Heart right ventricle (tissue), 16 donors: ENCODE results near the gene YY1. TPM values are rescaled to one million over a fixed set of nuclear protein-coding genes. Genes with fewer than 3 reads are reported as not detected.

Experiments used
- ATAC-seq, 8 donors: fragments of 200-7000 bp; cut with Tn5 transposase; one replicate each; pipeline ENCODE4 v1.9.1; 2020; ENCODE audit warnings: mild to moderate bottlenecking in 8 of 8, moderate library complexity in 8 of 8, moderate number of reproducible peaks in 1 of 8
- DNase-seq, 2 donors: peaks; one replicate each; pipeline ENCODE4 v3.0.0-alpha.2; 2020
- H3K27ac ChIP-seq, 10 donors: fragments of 200-600 bp; sonication (generic) in 2 of 10; one replicate each; pipeline versions ENCODE4 v1.5.0 to v1.8.0; 2020 to 2022; ENCODE audit warnings: mild to moderate bottlenecking in 3 of 10
- H3K27me3 ChIP-seq, 7 donors: fragments of 200-600 bp; one replicate each; pipeline ENCODE4 v1.8.0; 2021 to 2022; ENCODE audit warnings: mild to moderate bottlenecking in 2 of 7
- H3K36me3 ChIP-seq, 9 donors: fragments of 200-600 bp; sonication (generic) in 1 of 9; one replicate each; pipeline versions ENCODE4 v1.5.0 to v1.8.0; 2020 to 2022; ENCODE audit warnings: mild to moderate bottlenecking in 2 of 9
- H3K4me1 ChIP-seq, 9 donors: fragments of 200-600 bp; sonication (generic) in 1 of 9; one replicate each; pipeline versions ENCODE4 v1.5.0 to v1.8.0; 2020 to 2022; ENCODE audit warnings: mild to moderate bottlenecking in 4 of 9
- H3K4me3 ChIP-seq, 10 donors: fragments of 200-600 bp; sonication (generic) in 2 of 10; one replicate each; pipeline versions ENCODE4 v1.5.0 to v1.8.0; 2020 to 2022; ENCODE audit warnings: mild to moderate bottlenecking in 7 of 10, moderate library complexity in 2 of 10
- H3K9me3 ChIP-seq, 11 donors: fragments of 200-600 bp in 10 of 11; sonication (generic) in 2 of 11; one replicate each; pipeline versions ENCODE4 v1.5.0 to v1.8.0; 2013 to 2022; ENCODE audit warnings: mild to moderate bottlenecking in 2 of 11, control low read depth in 1 of 11, moderate library complexity in 1 of 11
- WGBS, 2 donors: extraction: QIAGEN DNeasy Blood & Tissue Kit; methylation state at CpG; one replicate each; pipeline ENCODE4 v1.1.7; 2013; ENCODE audit warnings: inconsistent platforms in 1 of 2; 5-methylcytosine and 5-hydroxymethylcytosine counted together
- intact Hi-C, 10 donors: fragments of 100-400 bp; cut with DNase I; formaldehyde crosslinking; loops; one replicate each; pipeline versions ENCODE4 v1.11.1 to v1.14.2; 2022
- polyA plus RNA-seq, 2 donors: library from polyadenylated mRNA; stranded (reverse); fragments of 200-250 nt; gene quantifications; one replicate each; pipeline ENCODE4 v1.2.3, GENCODE V29; 2013
- total RNA-seq, 10 donors: library from RNA; stranded (reverse); fragmentation: NEBNext Ultra II Directional in 3 of 10; extraction: Animal tissue kit (Norgen Biotek cat#: 25700) in 3 of 10; gene quantifications; one replicate each; pipeline versions ENCODE4 v1.2.1 to v1.2.4, GENCODE V29; 2021 to 2023
- TF ChIP-seq, protein P1 (sequence below), 9 donors: fragments of 200-600 bp; sonication (generic) in 2 of 9; IDR thresholded peaks; one replicate each; pipeline versions ENCODE4 v1.5.0 to v1.8.0; 2021 to 2022; ENCODE audit warnings: antibody characterized with exemption in 9 of 9, mild to moderate bottlenecking in 5 of 9, moderate library complexity in 1 of 9
- donor health status: Arrhythmogenic right ventricular cardiomyopathy.
- donor health status: ischemic (EF 13 %, LVEDD 7.1; RV severe dilation, severe dysfunction).
- donor health status: healthy with polysubstance abuse.
- donor health status: DM: no; HTN: yes; CAD: no.
- donor health status: DM: no; HTN: no; CAD: no.
- donor health status: ischemic (EF 25% LVEDD 6.9; RV normal size, moderate dysfunction).
- donor health status: ischemic (EF 25% LVEDD 5.7; RV mildly dilated, moderate dysfunction).
- donor health status: healthy.
- donor health status: DM: yes; HTN: yes; CAD: no.
- donor health status: Ischemic cardiomyopathy.
- donor health status: ischemic (EF 35%, LVEDD 5.7; RV mildly dilated, moderate dysfunction).
- donor health status: nonischemic (EF 11% LVEDD 7.7; RV severe dilation, severe dysfunction).
- donor health status: DM: yes; HTN: yes; CAD: no.
- donor health status: PGD.
- donor health status: ischemic (EF 29% LVEDD 5.4; RV normal size, mild dysfunction).
- donor health status: nonischemic (EF 23%, LVEDD 6.1; RV moderate dilation, normal function).

The YY1 gene
- total and polyA plus RNA-seq, 12 donors, result 17.6 to 58.3 (median 47.9) TPM

GRCh38 chr14:100237735-100238418 is 1.1 kb upstream of the YY1 start:
- intact Hi-C loops, result loop anchor here in 2 of 10 donors (1.0 to 2.0 kb wide), 2 partner anchors 45 to 138 kb away; partner anchors contain the start of gene WDR25 (in 1 of the 2)
- peak in 3 of 8 donors; percentile 7 to 35 (median 9) for ATAC-seq
- H3K9me3 ChIP-seq, result no peaks in the 10 kb centered on the region

GRCh38 chr14:100239211-100239839 is 381 bp downstream of the YY1 start:
- ATAC-seq, result peak in 2 of 8 donors; percentile 2 to 10
- peaks cover 13 to 63% (median 54%) of the 10 kb centered on the region in 9 donors for H3K4me1 ChIP-seq

More at GRCh38 chr14:100237735-100238418, 1.1 kb upstream of the YY1 start:
- peak; percentile 50 to 70 for DNase-seq
- H3K27me3 ChIP-seq, result no peaks in the 10 kb centered on the region
- peak overlapping the region; percentile 98 to 100 (median 99) for H3K27ac ChIP-seq
- peaks cover 0 to 16% (median 0%) of the 10 kb centered on the region in 9 donors for H3K36me3 ChIP-seq
- peak overlapping the region; percentile 69 to 100 (median 98) for H3K4me3 ChIP-seq
- peaks cover 10 to 49% (median 43%) of the 10 kb centered on the region in 9 donors for H3K4me1 ChIP-seq
- TF ChIP-seq, protein P1, sequence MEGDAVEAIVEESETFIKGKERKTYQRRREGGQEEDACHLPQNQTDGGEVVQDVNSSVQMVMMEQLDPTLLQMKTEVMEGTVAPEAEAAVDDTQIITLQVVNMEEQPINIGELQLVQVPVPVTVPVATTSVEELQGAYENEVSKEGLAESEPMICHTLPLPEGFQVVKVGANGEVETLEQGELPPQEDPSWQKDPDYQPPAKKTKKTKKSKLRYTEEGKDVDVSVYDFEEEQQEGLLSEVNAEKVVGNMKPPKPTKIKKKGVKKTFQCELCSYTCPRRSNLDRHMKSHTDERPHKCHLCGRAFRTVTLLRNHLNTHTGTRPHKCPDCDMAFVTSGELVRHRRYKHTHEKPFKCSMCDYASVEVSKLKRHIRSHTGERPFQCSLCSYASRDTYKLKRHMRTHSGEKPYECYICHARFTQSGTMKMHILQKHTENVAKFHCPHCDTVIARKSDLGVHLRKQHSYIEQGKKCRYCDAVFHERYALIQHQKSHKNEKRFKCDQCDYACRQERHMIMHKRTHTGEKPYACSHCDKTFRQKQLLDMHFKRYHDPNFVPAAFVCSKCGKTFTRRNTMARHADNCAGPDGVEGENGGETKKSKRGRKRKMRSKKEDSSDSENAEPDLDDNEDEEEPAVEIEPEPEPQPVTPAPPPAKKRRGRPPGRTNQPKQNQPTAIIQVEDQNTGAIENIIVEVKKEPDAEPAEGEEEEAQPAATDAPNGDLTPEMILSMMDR (IDR thresholded peaks at IDR 0.05), result no peak
- WGBS, 2 donors, result 0% methylated on average over 53 to 64 of the region's 64 CpGs

DNA sequence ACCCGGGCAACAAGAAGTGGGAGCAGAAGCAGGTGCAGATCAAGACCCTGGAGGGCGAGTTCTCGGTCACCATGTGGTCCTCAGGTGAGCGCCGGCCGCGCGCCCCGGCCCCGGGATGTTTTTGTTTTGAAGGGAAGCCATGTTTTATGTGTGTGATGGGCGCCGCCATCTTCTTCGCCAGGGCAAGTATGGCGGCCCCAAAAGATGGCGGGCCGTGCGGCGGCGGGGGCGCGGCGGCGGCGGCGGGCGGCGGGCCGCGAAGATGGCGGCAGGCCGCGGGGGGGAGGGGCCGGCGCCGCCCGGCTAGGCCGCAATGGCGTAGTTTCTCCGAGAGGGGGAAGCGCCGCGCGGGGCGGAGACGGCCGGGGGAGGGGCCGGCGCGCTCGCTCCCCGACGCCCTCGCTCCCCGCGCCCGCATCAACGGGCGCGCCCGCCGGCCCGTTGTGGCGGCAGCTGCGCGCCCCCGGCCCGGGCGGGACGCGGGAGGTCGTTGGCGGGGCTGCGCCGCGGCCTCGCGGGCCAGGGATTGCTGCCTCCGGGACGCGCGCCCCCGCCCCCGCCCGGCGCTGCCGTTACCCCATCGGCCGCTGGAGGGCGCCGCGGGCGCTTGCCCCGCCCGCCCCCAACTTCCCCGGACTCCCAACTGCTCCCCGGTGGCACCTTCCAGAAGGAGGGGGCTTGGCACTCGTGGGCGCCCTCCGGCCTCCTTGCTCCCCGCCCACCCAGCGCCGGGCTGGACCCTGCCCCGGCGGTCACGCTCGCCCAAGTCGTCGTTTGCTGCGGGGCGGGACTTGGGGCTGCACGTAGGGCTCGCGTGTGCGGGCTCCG is 1.1 kb downstream of the YY1 start:
- Histone ChIP-seq H3K9me3 (no peaks in the 10 kb centered on the region), H3K36me3 (peaks cover 0 to 13% (median 0%) of the 10 kb centered on the region in 9 donors), H3K27ac (peak overlapping the region; percentile 91 to 100 (median 99)), H3K4me1 (peaks cover 15 to 69% (median 57%) of the 10 kb centered on the region in 9 donors), H3K4me3 (peak overlapping the region; percentile 91 to 100 (median 99)), H3K27me3 (no peaks in the 10 kb centered on the region)
- intact Hi-C loops, result loop anchor here in 4 of 10 donors (5.0 to 10.0 kb wide), 6 partner anchors 37 to 137 kb away; partner anchors contain the start of genes WDR25 (in 3 of the 4) and SLC25A29 (in 1 of the 4)
- TF ChIP-seq, protein P1 (IDR thresholded peaks at IDR 0.05), result peak; percentile 56 to 85 (median 68)
- 1% methylated on average over 55 to 110 of the region's 115 CpGs for WGBS, 2 donors
- DNase-seq (peak; percentile 86 to 88), ATAC-seq (peak; percentile 51 to 83 (median 74))

More at GRCh38 chr14:100239211-100239839, 381 bp downstream of the YY1 start:
- Histone ChIP-seq H3K4me3 (peak overlapping the region; percentile 91 to 100 (median 99)), H3K36me3 (peaks cover 0 to 20% (median 0%) of the 10 kb centered on the region in 9 donors), H3K27me3 (no peaks in the 10 kb centered on the region), H3K9me3 (no peaks in the 10 kb centered on the region), H3K27ac (peak overlapping the region; percentile 91 to 100 (median 99))
- TF ChIP-seq, protein P1 (IDR thresholded peaks at IDR 0.05), result no peak
- peak; percentile 29 to 51 for DNase-seq
- intact Hi-C loops, result no loop called here
- WGBS, 2 donors, result 0% methylated on average over 69 to 91 of the region's 93 CpGs
